IMR-90 (cell line): ENCODE data around the gene CYFIP2. TPM values are rescaled to one million over a fixed set of nuclear protein-coding genes. Genes with fewer than 3 reads are reported as not detected.

Experiments
- ATAC-seq: fragments of 200-7000 bp; cut with Tn5 transposase; 2 replicates; pipeline ENCODE4 v1.9.1; 2020; ENCODE audit warnings: low read depth, mild to moderate bottlenecking, moderate library complexity
- BruUV-seq: library from RNA; stranded (reverse); fragments of 400-500 nt; replicated peaks from 2 replicates; lab custom pipeline; 2021; lab: Mats Ljungman, UMichigan
- CTCF ChIA-PET: fragments of 300-600 bp; formaldehyde crosslinking; extraction: SDS; loops from one replicate; lab custom pipeline; 2021; ENCODE audit warnings: antibody characterized with exemption; lab: Yijun Ruan, JAX
- POLR2A ChIA-PET: fragments of 300-600 bp; sonication (Branson Sonifier 250); formaldehyde crosslinking; loops from one replicate; lab custom pipeline; 2022; ENCODE audit warnings: antibody characterized with exemption; ENCODE audit not compliant: unreplicated experiment; lab: Charles Lee
- DNase-seq: peaks from one replicate; pipeline ENCODE4 v3.0.0; 2013
- H2AFZ ChIP-seq: replicated peaks from 2 replicates; pipeline ENCODE3; 2013; ENCODE audit warnings: low read length, mild to moderate bottlenecking; ENCODE audit not compliant: poor library complexity
- H2AK5ac ChIP-seq: 2 replicates; pipeline ENCODE4 v1.6.1; 2013; ENCODE audit warnings: low read depth, low read length, inconsistent platforms
- H2AK9ac ChIP-seq: replicated peaks from 2 replicates; pipeline ENCODE3; 2013; ENCODE audit warnings: mild to moderate bottlenecking, low read depth, low read length, moderate library complexity; ENCODE audit not compliant: poor library complexity
- H2BK120ac ChIP-seq: 2 replicates; pipeline ENCODE4 v1.6.1; 2013; ENCODE audit warnings: low read depth, low read length, inconsistent platforms
- H2BK15ac ChIP-seq: 3 replicates; pipeline ENCODE4 v1.6.1; 2013; ENCODE audit warnings: low read depth, low read length, inconsistent platforms
- H2BK20ac ChIP-seq: 2 replicates; pipeline ENCODE4 v1.6.1; 2013; ENCODE audit warnings: low read depth, mild to moderate bottlenecking, inconsistent platforms, low read length, moderate library complexity
- H2BK5ac ChIP-seq: 2 replicates; pipeline ENCODE4 v1.6.1; 2013; ENCODE audit warnings: mild to moderate bottlenecking, low read depth, low read length, inconsistent platforms; ENCODE audit not compliant: poor library complexity, severe bottlenecking
- H3K14ac ChIP-seq: replicated peaks from 2 replicates; pipeline ENCODE4 v1.6.1; 2013; ENCODE audit warnings: low read depth, low read length, inconsistent platforms
- H3K18ac ChIP-seq: 2 replicates; pipeline ENCODE4 v1.6.1; 2013; ENCODE audit warnings: low read depth, low read length, control low read depth
- H3K23ac ChIP-seq: 2 replicates; pipeline ENCODE4 v1.6.1; 2013; ENCODE audit warnings: low read depth, low read length, inconsistent platforms
- H3K27ac ChIP-seq: 2 replicates; pipeline ENCODE4 v1.5.1; 2013; ENCODE audit warnings: mild to moderate bottlenecking, control low read depth, low read length; ENCODE audit not compliant: insufficient read depth
- H3K27me3 ChIP-seq: 2 replicates; pipeline ENCODE4 v1.6.1; 2013; ENCODE audit warnings: low read length; ENCODE audit not compliant: control insufficient read depth, insufficient read depth
- H3K36me3 ChIP-seq: 2 replicates; pipeline ENCODE4 v1.6.1; 2013; ENCODE audit warnings: low read length, mixed read lengths; ENCODE audit not compliant: control insufficient read depth, insufficient read depth
- H3K4ac ChIP-seq: 2 replicates; pipeline ENCODE4 v1.6.1; 2013; ENCODE audit warnings: low read depth, low read length, inconsistent platforms
- H3K4me1 ChIP-seq: 2 replicates; pipeline ENCODE4 v1.6.1; 2013; ENCODE audit warnings: low read length, mixed read lengths; ENCODE audit not compliant: control insufficient read depth, insufficient read depth
- H3K4me2 ChIP-seq: 2 replicates; pipeline ENCODE4 v1.6.1; 2013; ENCODE audit warnings: low read depth, mild to moderate bottlenecking, control low read depth, low read length, moderate library complexity
- H3K4me3 ChIP-seq: 2 replicates; pipeline ENCODE4 v1.5.1; 2013; ENCODE audit warnings: low read depth, mild to moderate bottlenecking, control low read depth, low read length, moderate library complexity; ENCODE audit not compliant: insufficient read depth
- H3K56ac ChIP-seq: 2 replicates; pipeline ENCODE4 v1.6.1; 2013; ENCODE audit warnings: low read length, inconsistent platforms; ENCODE audit not compliant: insufficient read depth; ENCODE audit errors: extremely low read depth
- H3K79me1 ChIP-seq, 2 experiments: 2 replicates each; pipeline ENCODE4 v1.6.1; 2013; ENCODE audit warnings: low read length in 2 of 2, inconsistent platforms in 1 of 2, low read depth in 1 of 2
- H3K9ac ChIP-seq: 2 replicates; pipeline ENCODE4 v1.6.1; 2013; ENCODE audit warnings: low read depth, low read length, control low read depth
- H3K9me1 ChIP-seq: 2 replicates; pipeline ENCODE4 v1.6.1; 2013; ENCODE audit warnings: low read length, inconsistent platforms; ENCODE audit not compliant: insufficient read depth
- H3K9me3 ChIP-seq: 2 replicates; pipeline ENCODE4 v1.6.1; 2013; ENCODE audit warnings: low read length; ENCODE audit not compliant: control insufficient read depth, insufficient read depth
- H4K20me1 ChIP-seq: 2 replicates; pipeline ENCODE4 v1.6.1; 2013; ENCODE audit warnings: low read length, inconsistent platforms; ENCODE audit not compliant: insufficient read depth
- H4K5ac ChIP-seq: 2 replicates; pipeline ENCODE4 v1.6.1; 2013; ENCODE audit warnings: mild to moderate bottlenecking, low read depth, low read length, control low read depth
- H4K8ac ChIP-seq, 2 experiments: 2 replicates each; pipeline ENCODE4 v1.6.1; 2013; ENCODE audit warnings: low read depth in 2 of 2, low read length in 2 of 2, control low read depth in 1 of 2, inconsistent platforms in 1 of 2
- H4K91ac ChIP-seq: 2 replicates; pipeline ENCODE4 v1.6.1; 2013; ENCODE audit warnings: low read depth, low read length, inconsistent platforms; ENCODE audit not compliant: insufficient read depth
- BHLHE40 ChIP-seq: fragments of 150-350 bp; IDR thresholded peaks from 2 replicates; pipeline ENCODE4 v1.6.1; 2016; ENCODE audit warnings: mild to moderate bottlenecking, low read depth, low read length
- CEBPB ChIP-seq: IDR thresholded peaks from 2 replicates; pipeline ENCODE4 v1.6.1; 2012; ENCODE audit warnings: low read depth, low read length, improper control_type of control experiment
- CHD1 ChIP-seq: IDR thresholded peaks from 2 replicates; pipeline ENCODE4 v1.6.1; 2012; ENCODE audit warnings: low read depth, low read length, improper control_type of control experiment
- FOS ChIP-seq: fragments of 150-350 bp; IDR thresholded peaks from 2 replicates; pipeline ENCODE4 v1.6.1; 2016; ENCODE audit warnings: low read depth, low read length
- MAFK ChIP-seq: IDR thresholded peaks from 2 replicates; pipeline ENCODE4 v1.6.1; 2012; ENCODE audit warnings: low read depth, low read length, improper control_type of control experiment
- MAZ ChIP-seq: IDR thresholded peaks from 2 replicates; pipeline ENCODE4 v1.6.1; 2012; ENCODE audit warnings: low read depth, mild to moderate bottlenecking, low read length, improper control_type of control experiment, moderate library complexity, borderline replicate concordance
- MXI1 ChIP-seq: IDR thresholded peaks from 2 replicates; pipeline ENCODE4 v1.6.1; 2012; ENCODE audit warnings: low read depth, mild to moderate bottlenecking, low read length, moderate library complexity, borderline replicate concordance
- NFE2L2 ChIP-seq: fragments of 150-350 bp; IDR thresholded peaks from 2 replicates; pipeline ENCODE4 v1.6.1; 2016; ENCODE audit warnings: low read depth, mild to moderate bottlenecking, low read length
- POLR2A ChIP-seq: IDR thresholded peaks from 2 replicates; pipeline ENCODE4 v1.6.1; 2012; ENCODE audit warnings: mild to moderate bottlenecking, low read depth, low read length
- RCOR1 ChIP-seq: IDR thresholded peaks from 2 replicates; pipeline ENCODE4 v1.6.1; 2012; ENCODE audit warnings: mild to moderate bottlenecking, low read length, improper control_type of control experiment; ENCODE audit not compliant: insufficient replicate concordance
- RFX5 ChIP-seq: IDR thresholded peaks from 2 replicates; pipeline ENCODE4 v1.8.0; 2012; ENCODE audit warnings: low read depth, mild to moderate bottlenecking, low read length, moderate library complexity
- SMC3 ChIP-seq: fragments of 150-350 bp; IDR thresholded peaks from 2 replicates; pipeline ENCODE4 v1.6.1; 2016; ENCODE audit warnings: low read depth, mild to moderate bottlenecking, antibody characterized with exemption, low read length, moderate library complexity
- WGBS, 2 experiments: methylation state at CpG; one replicate each; pipeline versions ENCODE4 v1.1.5 to v1.1.7; 2013; ENCODE audit warnings: missing lambda C conversion rate in 2 of 2; ENCODE audit not compliant: insufficient read length in 1 of 2; ENCODE audit errors: extremely low coverage in 2 of 2; 5-methylcytosine and 5-hydroxymethylcytosine counted together
- dilution Hi-C: fragments of 300-500 bp; cut with HindIII; formaldehyde crosslinking; loops from one replicate; pipeline ENCODE4 v1.14.3; 2018; ENCODE audit warnings: low sequenced_read_pairs; ENCODE audit not compliant: unreplicated experiment
- in situ Hi-C: fragments of 300-500 bp; cut with MboI; formaldehyde crosslinking; loops from 3 replicates; pipeline ENCODE4 v1.14.3; 2019; ENCODE audit warnings: low sequenced_read_pairs, inconsistent platforms, mixed read lengths
- intact Hi-C: fragments of 100-400 bp; cut with micrococcal nuclease; formaldehyde crosslinking; loops from 2 replicates; pipeline ENCODE4 v1.10.0; 2022
- polyA plus RNA-seq, 3 experiments: library from polyadenylated mRNA; depleted of rRNA; stranded (reverse); fragments of >200 nt; gene quantifications; 2 replicates each; pipeline ENCODE4 v1.2.3, GENCODE V29; 2012; ENCODE audit warnings: low replicate concordance in 1 of 3
- total RNA-seq: library from RNA; depleted of rRNA; stranded (reverse); fragments of >200 nt; gene quantifications from 2 replicates; pipeline ENCODE4 v1.2.3, GENCODE V29; 2012
- TF ChIP-seq, protein P1 (sequence below): fragments of 150-350 bp; IDR thresholded peaks from 2 replicates; pipeline ENCODE4 v1.6.1; 2016; ENCODE audit warnings: low read depth, mild to moderate bottlenecking, low read length, moderate library complexity, borderline replicate concordance
- TF ChIP-seq, protein P2 (sequence below): fragments of 150-350 bp; IDR thresholded peaks from 2 replicates; pipeline ENCODE4 v1.6.1; 2017; ENCODE audit warnings: mild to moderate bottlenecking, antibody characterized with exemption, low read length, low read depth
- TF ChIP-seq, protein P3 (sequence below): conservative IDR thresholded peaks from 2 replicates; pipeline ENCODE4 v1.5.1; 2012; ENCODE audit warnings: mild to moderate bottlenecking, low read depth, low read length, improper control_type of control experiment

The CYFIP2 gene
- total and polyA plus RNA-seq, 2 of the 4 experiments (the other 2 are of a cell fraction), result 6.8 to 13.4 TPM

DNA sequence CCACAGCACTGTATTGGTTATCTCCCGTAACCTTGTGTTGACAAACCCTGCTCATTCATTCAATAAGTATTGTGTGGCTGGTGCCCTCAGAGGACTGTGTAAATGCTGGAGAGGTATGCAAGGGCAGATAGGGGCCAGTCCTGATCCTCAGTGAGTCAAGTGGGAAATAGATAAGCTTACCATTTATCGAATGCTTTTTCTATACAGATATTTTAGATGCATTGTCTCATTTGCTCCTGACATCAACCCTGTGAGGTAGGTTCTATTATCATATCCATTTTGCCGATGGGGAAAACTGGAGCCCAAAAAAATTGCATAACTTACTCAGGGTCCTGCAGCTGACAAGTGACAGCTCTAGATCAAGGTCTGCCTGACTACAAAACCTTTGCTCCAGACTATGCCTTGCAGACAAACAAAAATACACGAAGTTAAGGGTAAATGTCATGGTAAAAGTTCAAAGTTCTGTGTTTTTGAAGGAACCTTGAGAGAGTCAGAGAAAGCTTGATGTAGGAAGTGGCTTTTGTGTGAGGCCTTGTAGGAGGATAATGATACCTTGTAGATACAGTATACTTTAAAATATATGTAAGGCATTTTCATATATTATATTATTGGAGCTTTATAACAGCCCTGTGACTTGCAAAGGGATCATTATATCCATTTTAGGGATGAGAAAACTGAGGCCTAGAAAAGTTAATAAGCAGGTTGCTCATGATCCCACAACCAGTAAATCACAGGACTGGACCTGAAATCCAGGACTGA is 22.7 kb downstream of the CYFIP2 start:
- Histone ChIP-seq H2BK20ac (no peak overlapping the region), H4K20me1 (no peaks in the 10 kb centered on the region), H3K23ac (no peak overlapping the region), H3K9ac (no peak overlapping the region), H2AK9ac (no peak overlapping the region), H4K8ac (no peak overlapping the region), H3K56ac (no peak overlapping the region), H3K27ac (no peak overlapping the region), H2AFZ (no peak overlapping the region), H3K4me3 (no peak overlapping the region), H3K36me3 (peaks cover 2% of the 10 kb centered on the region), H3K9me3 (no peaks in the 10 kb centered on the region), H2BK5ac (no peak overlapping the region), H3K4me2 (no peak overlapping the region), H2AK5ac (no peak overlapping the region), H2BK15ac (no peak overlapping the region), H3K27me3 (peaks cover 1% of the 10 kb centered on the region), H3K9me1 (peaks cover 12% of the 10 kb centered on the region; the same call in 1 of the 2 replicates), H4K5ac (no peak overlapping the region), H3K79me1 (no peaks in the 10 kb centered on the region), H4K91ac (no peak overlapping the region), H2BK120ac (no peak overlapping the region), H3K14ac (no peak overlapping the region), H3K18ac (no peak overlapping the region), H3K4ac (no peak overlapping the region), H3K4me1 (peaks cover 4% of the 10 kb centered on the region; the same call in 1 of the 2 replicates)
- dilution Hi-C loops (no loop called here), intact Hi-C loops (no loop called here), in situ Hi-C loops (no loop called here)
- DNase-seq, result no peak
- BruUV-seq, result no TSS peak
- CTCF ChIA-PET, result interaction anchor here (1.2 kb wide), 1 partner anchor 35 kb away, joined by 3 read pairs; no protein-coding TSS in a partner anchor
- POLR2A ChIA-PET, result no interaction called here
- ATAC-seq, result no peak
- WGBS, 2 experiments, result no CpG with 5 or more reads among the region's 4 CpGs
- no peak for TF ChIP-seq CHD1
- TF ChIP-seq, protein P1, sequence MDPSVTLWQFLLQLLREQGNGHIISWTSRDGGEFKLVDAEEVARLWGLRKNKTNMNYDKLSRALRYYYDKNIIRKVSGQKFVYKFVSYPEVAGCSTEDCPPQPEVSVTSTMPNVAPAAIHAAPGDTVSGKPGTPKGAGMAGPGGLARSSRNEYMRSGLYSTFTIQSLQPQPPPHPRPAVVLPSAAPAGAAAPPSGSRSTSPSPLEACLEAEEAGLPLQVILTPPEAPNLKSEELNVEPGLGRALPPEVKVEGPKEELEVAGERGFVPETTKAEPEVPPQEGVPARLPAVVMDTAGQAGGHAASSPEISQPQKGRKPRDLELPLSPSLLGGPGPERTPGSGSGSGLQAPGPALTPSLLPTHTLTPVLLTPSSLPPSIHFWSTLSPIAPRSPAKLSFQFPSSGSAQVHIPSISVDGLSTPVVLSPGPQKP, result no peak
- TF ChIP-seq BHLHE40, result no peak
- no peak for TF ChIP-seq FOS
- TF ChIP-seq NFE2L2, result no peak
- no peak for TF ChIP-seq POLR2A
- TF ChIP-seq, protein P2, sequence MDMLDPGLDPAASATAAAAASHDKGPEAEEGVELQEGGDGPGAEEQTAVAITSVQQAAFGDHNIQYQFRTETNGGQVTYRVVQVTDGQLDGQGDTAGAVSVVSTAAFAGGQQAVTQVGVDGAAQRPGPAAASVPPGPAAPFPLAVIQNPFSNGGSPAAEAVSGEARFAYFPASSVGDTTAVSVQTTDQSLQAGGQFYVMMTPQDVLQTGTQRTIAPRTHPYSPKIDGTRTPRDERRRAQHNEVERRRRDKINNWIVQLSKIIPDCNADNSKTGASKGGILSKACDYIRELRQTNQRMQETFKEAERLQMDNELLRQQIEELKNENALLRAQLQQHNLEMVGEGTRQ, result no peak
- no peak for TF ChIP-seq SMC3
- no peak for TF ChIP-seq RFX5
- no peak for TF ChIP-seq MAZ
- no peak for TF ChIP-seq RCOR1
- no peak for TF ChIP-seq MXI1
- TF ChIP-seq, protein P3, sequence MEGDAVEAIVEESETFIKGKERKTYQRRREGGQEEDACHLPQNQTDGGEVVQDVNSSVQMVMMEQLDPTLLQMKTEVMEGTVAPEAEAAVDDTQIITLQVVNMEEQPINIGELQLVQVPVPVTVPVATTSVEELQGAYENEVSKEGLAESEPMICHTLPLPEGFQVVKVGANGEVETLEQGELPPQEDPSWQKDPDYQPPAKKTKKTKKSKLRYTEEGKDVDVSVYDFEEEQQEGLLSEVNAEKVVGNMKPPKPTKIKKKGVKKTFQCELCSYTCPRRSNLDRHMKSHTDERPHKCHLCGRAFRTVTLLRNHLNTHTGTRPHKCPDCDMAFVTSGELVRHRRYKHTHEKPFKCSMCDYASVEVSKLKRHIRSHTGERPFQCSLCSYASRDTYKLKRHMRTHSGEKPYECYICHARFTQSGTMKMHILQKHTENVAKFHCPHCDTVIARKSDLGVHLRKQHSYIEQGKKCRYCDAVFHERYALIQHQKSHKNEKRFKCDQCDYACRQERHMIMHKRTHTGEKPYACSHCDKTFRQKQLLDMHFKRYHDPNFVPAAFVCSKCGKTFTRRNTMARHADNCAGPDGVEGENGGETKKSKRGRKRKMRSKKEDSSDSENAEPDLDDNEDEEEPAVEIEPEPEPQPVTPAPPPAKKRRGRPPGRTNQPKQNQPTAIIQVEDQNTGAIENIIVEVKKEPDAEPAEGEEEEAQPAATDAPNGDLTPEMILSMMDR, result no peak
- TF ChIP-seq MAFK, result no peak
- no peak for TF ChIP-seq CEBPB
